ENCODE results near the gene CDKN1A.
A peak's percentile ranks its signal among the peaks of the same experiment; 100 is the strongest.
"Not testable (repeated sequence)": the region's sequence is repeated elsewhere in the genome, so short reads cannot be mapped to it uniquely, and the experiment has no call there.

CDKN1A gene

GRCh38 chr6:36678488-36679042 lies at the start of gene CDKN1A:
Gene CDKN1A (plus strand): TSS chr6:36678714. CDS start chr6:36684102, 5,388 bp downstream.
- peak; percentile 85 for DNase-seq

GRCh38 chr6:36629784-36630183 lies 48.7 kb upstream of the CDKN1A start:
- no peak for DNase-seq

DNA sequence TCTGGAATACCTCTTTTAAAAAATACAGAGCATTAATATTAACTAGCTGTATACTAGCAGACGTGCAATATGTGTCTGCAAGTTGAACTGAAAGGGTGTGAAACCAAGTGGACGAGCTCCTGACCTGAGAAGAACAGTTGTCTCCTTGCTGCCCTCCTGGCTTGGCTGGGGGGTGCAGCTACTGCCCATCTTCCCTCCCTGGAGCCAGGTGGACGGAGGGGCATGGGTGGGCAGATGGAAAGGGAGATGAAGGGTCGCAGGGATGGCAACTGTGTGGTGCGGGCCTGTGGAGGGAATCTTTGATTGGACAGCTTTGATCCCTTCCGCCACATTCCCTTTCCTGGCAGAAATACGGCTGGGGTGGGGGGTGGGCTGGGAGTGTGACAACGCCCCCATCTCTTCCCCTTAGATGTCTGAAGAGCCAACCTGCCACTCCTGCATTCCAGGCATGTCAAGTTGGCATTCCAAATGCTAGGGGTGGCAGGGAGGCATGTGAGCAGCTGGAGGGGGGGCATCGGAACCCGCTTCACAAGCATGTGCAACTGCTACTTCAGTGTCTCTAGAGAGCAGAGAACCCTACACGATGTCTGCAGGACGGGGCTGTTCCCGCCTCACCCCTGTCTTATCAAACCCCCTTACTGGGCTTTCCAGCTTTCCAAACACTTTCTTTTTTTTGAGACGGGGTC lies 47.0 kb upstream of the CDKN1A start:
- no peak for DNase-seq

DNA sequence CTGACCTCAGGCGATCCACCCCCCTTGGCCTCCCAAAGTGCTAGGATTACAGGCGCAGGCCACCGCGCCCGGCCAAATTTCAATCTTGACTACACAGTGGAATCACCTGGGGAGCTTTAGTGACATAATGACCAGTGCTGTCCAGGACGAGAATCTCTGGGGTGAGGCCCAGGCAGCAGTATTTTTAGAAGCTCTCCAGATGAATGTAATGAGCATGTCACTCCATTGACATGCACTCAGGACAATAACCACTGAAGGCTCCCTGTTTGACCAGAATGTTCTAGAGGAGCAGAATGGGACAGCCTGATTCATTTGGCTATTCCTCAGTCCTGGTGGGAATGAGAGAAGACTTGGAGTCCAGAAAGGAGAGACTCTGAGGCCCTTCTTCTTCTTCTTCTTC lies 45.1 kb upstream of the CDKN1A start:
- no peak for DNase-seq

DNA sequence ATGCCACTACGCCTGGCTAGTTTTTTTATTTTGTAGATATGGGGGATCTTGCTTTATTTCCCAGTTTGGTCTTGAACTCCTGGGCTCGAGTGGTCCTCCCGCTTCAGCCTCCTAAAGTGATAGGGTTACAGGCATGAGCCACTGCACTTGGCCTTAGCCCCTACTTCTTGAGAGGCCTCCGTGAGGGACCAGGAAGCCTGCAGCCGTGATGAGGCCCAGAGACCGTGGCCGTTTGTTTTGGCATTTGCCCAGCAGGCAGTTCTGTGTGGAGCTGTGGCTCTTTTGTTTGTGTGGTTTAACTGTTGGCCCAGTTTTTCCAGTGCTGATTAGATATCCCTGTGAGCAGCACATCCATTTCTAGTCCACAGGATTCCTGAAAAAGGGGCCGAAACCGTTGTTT lies 44.6 kb upstream of the CDKN1A start:
- DNase-seq: no peak

DNA sequence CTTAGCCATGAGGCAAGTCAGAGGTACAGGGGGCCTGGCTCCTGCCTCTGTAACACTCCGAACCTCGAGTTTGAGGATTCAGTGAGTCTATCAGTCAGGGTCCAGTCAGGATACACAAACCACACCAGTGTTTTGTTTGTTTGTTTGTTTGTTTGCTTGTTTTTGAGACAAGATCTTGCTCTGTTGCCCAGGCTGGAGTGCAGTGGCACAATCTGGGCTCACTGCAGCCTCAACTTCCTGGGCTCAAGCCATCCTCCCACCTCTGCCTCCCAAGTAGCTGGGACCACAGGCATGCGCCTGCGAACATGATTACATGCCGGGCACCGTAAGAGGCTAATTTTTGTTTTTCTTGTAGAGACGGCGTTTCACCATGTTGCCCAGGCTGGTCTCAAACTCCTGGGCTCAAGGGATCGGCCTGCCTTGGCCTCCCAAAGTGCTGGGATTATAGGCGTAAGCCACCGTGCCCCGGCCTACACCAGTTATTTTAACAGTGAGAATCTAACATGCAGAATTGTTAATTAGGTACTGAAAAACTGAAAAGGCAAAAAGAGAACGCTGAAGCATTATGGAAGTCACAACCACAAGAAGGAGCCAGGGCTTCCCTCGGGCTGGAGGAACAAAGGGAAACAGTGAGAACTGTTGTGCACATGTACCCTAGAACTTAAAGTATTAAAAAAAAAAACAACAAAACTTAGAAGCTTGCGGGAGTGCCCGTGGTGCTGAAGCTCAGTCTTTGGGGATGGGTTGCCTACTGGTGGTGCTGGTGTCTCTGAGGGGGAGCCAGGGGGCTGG lies 44.0 kb upstream of the CDKN1A start:
- DNase-seq: no peak

DNA sequence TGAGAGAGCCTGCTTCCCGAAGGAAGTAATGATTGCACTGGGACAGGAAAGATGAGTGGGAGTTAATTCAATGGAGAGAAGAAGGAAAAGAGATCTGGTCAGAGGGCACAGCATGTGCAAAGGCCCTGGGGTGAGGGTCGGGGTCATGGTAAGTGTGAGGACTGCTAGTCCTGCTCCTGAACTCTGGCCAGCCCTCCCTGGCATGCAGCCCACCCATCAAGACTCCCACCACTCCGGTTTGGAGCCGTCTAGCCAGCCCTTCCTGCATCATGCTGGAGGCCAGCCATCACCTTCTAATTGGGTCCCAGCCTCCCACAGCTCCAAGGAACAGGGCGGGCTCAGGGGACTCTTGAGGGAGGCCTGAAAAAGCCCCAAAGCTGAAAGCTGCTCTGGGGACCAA lies 42.2 kb upstream of the CDKN1A start:
- DNase-seq: no peak

GRCh38 chr6:36636687-36637418 lies 41.7 kb upstream of the CDKN1A start:
- no peak for DNase-seq

DNA sequence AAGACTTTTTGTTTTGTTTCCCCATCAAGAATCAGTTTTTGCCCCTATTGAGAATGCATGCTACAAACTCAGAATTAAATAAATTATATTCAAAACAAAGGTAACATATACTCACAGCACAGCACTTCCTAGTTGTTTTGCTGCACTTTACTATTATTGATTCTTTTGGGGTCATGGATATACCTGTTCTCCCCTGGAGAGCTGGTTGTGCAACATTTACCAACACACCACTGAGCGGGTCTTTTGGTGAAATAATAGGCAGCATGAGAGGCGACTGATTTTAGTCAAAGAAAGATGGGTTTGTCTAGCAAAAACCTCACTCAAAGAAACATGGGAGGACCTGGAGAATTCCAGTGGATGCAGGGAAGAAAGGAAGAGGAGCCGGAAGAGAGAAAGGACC lies 39.9 kb upstream of the CDKN1A start:
- no peak for DNase-seq

DNA sequence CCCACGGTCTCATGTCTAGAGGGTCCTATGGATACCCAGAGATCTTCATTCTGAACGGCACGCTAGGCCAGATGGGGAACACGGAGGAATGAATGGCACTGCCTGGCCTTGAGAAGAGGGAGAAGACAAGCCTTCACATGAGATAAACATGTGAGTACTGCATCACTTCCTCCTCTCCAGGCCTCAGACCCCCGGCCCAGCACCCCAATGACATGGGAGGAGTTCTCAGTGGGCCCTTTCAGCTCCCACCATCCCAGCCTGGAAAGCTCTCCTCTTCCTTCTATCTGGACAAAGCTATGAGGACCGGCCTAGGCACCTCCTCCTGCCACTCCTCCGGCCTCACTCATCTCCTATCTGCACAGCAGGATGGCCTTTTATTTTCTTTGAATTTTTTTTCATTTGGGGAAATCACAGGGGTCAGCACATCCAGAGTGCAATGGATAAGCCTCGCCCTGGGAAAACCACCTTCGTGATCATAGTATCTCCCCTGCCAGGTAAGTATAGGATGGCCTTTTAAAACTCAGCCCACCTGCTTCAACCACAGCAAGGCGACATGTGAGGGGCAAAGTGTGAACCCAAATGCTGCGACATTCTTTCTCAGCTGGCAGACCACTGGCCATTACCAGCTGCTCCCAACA lies 39.2 kb upstream of the CDKN1A start:
- DNase-seq: no peak

GRCh38 chr6:36641543-36641942 lies 37.0 kb upstream of the CDKN1A start:
- DNase-seq: no peak

DNA sequence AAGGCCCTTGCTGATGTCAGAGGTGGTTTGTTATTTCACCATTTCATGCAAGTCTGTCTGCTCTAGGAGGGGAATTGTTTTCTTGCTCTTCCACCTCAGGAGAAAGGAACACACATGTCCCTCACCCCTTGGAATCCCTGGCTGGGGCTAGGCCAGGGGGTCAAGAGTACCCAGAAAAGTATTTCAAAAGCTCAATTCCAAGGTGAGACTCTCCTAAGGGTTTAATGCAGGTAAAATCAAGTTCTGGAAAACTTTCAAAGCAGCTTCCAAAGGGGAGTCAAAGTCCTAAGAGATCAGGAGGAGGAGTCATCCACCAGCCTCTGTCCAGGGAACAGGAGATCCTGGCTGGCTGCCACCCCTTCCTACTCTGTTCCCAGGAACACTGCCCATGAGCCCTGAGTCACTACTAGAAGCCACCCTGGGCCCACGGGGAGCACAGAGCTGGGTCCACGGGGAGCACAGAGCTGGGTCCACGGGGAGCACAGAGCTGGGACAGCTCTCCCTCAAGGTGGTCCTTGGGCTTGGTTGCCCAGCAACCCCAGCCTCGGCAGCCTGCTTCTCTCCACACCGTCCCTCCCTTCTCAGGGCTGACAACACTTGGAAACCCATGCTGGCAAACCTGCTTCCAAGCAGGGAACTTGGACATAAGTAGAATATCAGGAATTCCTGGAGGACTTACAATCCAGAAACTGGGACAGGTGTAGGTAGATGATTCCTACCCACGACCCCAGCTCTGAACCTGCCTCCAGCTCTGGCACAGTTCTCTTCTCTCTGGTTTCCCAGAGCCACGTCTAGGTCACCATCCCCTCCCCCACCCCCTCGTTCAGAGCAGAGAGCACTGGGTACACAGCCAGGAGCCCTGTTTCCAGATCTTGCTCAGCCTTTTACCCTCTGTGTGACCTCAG lies 35.3 kb upstream of the CDKN1A start:
- DNase-seq: no peak

DNA sequence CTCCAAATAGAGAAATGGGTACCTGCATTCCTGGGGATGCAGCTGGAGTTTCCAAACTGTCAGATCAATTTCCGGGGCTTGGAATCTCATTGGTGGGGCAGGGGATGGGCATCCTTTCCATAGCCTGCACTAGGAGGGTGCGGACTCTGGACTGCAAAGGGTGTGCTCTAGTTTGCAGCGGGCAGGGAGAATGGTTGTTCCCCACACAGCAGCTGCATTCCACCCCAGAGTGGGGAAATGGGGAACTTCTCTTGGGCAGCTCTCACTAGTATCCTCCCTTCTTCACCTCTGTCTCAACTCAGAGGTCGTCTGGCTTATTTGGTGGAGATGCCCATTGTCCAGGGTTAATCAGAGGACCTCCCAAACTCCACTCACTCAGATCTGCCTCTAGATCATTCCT lies 34.5 kb upstream of the CDKN1A start:
- DNase-seq: no peak

DNA sequence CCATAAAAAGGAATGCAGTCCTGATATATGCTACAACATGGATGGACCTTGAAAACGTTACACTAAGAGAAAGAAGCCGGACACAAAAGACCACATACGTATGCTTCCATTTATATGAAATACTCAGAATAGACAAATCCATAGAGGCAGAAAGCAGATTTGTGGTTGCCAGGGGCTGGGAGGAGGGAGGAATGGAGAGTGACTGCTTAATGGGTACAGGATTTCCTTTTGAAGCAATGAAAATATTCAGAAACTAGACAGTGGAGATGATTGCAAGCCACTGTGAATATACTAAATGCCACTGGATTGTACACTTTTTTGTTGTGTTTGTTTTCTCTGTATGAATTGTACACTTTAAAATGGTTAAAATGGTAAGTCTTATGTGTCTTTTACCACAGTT lies 29.4 kb upstream of the CDKN1A start:
- no peak for DNase-seq

- DNase-seq: no peak
These were observed 28.6 kb upstream of the CDKN1A start for GRCh38 chr6:36649701-36650484.

DNA sequence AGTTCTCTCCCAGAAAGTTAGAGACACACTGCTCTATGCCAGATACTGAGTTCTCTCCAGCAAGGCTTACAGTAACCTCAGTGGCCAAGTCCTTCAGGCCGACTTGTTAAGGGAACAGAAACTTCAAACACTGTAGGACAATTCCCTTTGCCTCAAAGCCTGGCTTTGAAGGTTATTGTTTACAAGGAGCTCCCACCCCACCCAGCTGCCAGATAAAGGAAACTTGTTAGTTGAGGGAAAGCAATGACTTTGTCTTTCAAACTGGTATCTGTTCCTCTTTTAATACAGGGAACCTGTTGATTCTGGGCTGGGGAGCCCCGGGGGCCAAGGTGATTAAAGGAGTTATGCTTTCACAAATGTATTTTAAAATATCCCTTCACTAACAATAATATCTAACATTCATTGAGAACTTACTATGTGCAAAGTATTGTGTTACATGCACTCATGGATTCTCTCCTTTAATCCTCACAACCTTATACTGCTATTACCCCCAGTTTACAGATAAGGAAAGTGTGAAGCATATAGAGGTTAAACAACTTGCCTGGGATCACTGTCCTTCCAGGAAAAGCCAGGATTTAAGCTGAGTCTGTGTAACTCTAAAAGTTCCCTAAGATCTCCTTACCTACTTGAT lies 27.6 kb upstream of the CDKN1A start:
- DNase-seq: peak; percentile 8

DNA sequence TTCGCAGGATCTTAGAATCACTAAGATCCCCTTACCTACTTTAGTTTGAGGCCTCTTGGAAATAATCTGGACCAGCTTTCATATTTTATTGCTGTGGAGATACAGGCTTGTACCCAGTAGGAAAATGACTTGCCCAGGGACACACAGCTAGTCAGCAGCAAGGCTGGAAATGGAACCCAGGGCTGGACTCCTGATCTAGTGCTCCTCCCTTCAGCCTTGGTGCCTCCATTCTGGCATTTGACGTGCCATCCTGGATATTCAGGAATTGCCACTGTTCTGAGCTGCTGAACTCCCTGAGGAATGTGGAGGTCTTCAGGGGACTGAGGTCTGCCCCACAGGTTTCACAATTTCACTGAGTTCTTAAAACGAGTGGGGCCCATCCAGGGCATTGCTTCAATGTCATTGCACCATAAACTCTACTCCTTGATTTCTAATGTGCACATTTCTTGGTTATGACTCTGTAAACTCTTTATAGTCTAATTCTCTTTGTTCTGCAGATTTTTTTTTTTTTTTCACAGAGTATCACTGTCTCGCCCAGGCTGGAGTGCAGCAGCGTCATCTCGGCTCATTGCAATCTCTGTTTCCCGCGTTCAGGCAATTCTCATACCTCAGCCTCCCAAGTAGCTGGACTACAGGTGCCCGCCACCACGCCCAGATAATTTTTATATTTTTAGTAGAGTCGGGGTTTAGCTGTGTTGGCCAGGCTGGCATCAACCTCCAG lies 26.7 kb upstream of the CDKN1A start:
- DNase-seq: no peak

- DNase-seq: not testable (repeated sequence)
These were observed 24.0 kb upstream of the CDKN1A start for GRCh38 chr6:36654469-36654868.

DNA sequence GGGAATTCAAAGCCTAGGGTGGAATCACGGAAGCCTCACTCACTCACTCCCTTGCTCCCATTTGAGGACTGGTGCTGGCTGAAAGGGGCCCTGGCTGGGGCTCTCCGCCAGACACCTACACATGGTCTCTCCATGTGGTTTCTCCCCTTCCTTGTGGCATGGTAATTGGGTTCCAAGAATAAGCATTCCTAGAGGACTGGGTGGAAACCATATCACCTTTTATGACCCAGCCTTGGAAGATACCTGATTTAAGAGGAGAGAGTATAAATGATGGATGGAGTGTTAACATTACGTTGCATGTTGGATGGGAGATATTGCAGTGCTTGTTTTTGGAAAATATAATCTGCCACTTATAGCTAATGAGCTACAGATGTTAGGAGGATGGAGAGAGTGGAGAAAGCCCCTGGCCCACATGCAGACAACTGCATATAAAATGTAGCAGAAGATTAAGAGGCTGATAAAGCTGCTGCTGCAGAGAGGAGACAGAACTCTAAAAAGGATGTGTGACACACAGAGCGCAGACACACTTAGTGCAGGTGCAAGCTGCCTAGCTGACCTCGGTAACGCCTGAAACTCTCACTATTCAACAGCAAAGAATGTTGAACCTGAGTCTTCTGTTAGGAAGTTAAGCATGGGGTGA lies 23.3 kb upstream of the CDKN1A start:
- no peak for DNase-seq
